Common myeloid progenitor, CD34-positive (primary cell): ENCODE results near the gene PALLD.
A peak's percentile ranks its signal among the peaks of the same experiment; 100 is the strongest.

Experiments
- CTCF ChIA-PET: fragments of 350-600 bp; sonication (Branson Sonifier 250); formaldehyde crosslinking; loops from one replicate; lab custom pipeline; 2021; ENCODE audit warnings: antibody characterized with exemption; lab: Charles Lee
- POLR2A ChIA-PET: fragments of 350-600 bp; sonication (Branson Sonifier 250); formaldehyde crosslinking; loops from one replicate; lab custom pipeline; 2021; ENCODE audit warnings: antibody characterized with exemption; lab: Charles Lee
- DNase-seq, 3 donors: peaks; one replicate each; pipeline versions ENCODE4 v3.0.0 to v3.0.0-alpha.2; 2013
- H3K27ac ChIP-seq, 2 experiments: 1 replicate in 1 of 2; 2 replicates in 1 of 2; pipeline ENCODE4 v1.7.0; 2013; ENCODE audit warnings: inconsistent platforms in 2 of 2, low read length in 2 of 2, mild to moderate bottlenecking in 2 of 2, low read depth in 1 of 2, moderate library complexity in 1 of 2; ENCODE audit not compliant: severe bottlenecking in 2 of 2, insufficient read depth in 1 of 2, poor library complexity in 1 of 2
- H3K27me3 ChIP-seq, 5 experiments: replicated peaks in 2 of 5; 1 replicate in 3 of 5; 2 replicates in 2 of 5; pipeline versions ENCODE4 v1.6.1 to v1.7.0; 2013; ENCODE audit warnings: low read length in 4 of 5, mild to moderate bottlenecking in 2 of 5, moderate library complexity in 2 of 5, inconsistent platforms in 1 of 5; ENCODE audit not compliant: insufficient read depth in 5 of 5, control insufficient read depth in 4 of 5
- H3K36me3 ChIP-seq, 4 experiments: 1 replicate in 2 of 4; 2 replicates in 2 of 4; pipeline versions ENCODE4 v1.6.1 to v1.7.0; 2013; ENCODE audit warnings: low read length in 3 of 4, control low read depth in 1 of 4, mild to moderate bottlenecking in 1 of 4; ENCODE audit not compliant: control insufficient read depth in 4 of 4, insufficient read depth in 4 of 4
- H3K4me1 ChIP-seq, 4 experiments: 1 replicate in 3 of 4; 2 replicates in 1 of 4; pipeline versions ENCODE4 v1.6.1 to v1.7.1; 2013; ENCODE audit warnings: low read length in 3 of 4, mild to moderate bottlenecking in 3 of 4, control low read depth in 1 of 4, inconsistent platforms in 1 of 4, moderate library complexity in 1 of 4; ENCODE audit not compliant: control insufficient read depth in 4 of 4, insufficient read depth in 4 of 4; ENCODE audit errors: control extremely low read depth in 1 of 4
- H3K4me3 ChIP-seq, 7 experiments: 1 replicate in 4 of 7; 2 replicates in 3 of 7; pipeline versions ENCODE4 v1.5.1 to v1.7.0; 2013; ENCODE audit warnings: mild to moderate bottlenecking in 7 of 7, low read length in 6 of 7, moderate library complexity in 6 of 7, inconsistent platforms in 2 of 7, low read depth in 2 of 7, control low read depth in 1 of 7; ENCODE audit not compliant: insufficient read depth in 4 of 7, control insufficient read depth in 1 of 7; ENCODE audit errors: extremely low read depth in 1 of 7
- H3K9me3 ChIP-seq, 5 experiments: 1 replicate in 4 of 5; 2 replicates in 1 of 5; pipeline versions ENCODE4 v1.6.1 to v1.7.1; 2013; ENCODE audit warnings: low read length in 4 of 5, mild to moderate bottlenecking in 2 of 5, inconsistent platforms in 1 of 5, low read depth in 1 of 5, moderate library complexity in 1 of 5; ENCODE audit not compliant: control insufficient read depth in 4 of 5, insufficient read depth in 2 of 5; ENCODE audit errors: control extremely low read depth in 1 of 5
- WGBS: methylation state at CpG from one replicate; pipeline ENCODE4 v1.1.5; 2013; ENCODE audit not compliant: insufficient coverage; 5-methylcytosine and 5-hydroxymethylcytosine counted together

The PALLD gene

DNA sequence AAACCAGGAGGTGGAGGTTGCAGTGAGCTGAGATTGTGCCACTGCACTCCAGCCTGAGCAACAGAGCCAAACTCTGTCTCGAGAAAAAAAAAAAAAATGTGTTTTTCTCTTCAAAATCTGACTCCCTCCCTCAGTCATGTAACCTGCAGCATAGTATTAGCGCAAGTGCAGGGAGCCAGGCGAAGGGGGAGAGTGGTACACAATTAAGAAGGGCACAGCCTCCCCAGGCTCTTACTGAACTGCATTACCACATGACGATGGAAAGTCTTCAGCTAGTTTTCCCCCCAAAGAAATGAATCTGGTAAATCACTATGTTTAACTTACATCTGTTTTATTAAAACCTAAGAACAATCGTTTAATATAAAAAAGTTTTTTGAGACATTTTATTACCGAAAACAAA is 32.4 kb downstream of the PALLD start:
- no peaks in the 10 kb centered on the region for H3K4me1 ChIP-seq
- H3K27ac ChIP-seq: no peak overlapping the region
- no peak overlapping the region for H3K4me3 ChIP-seq
- no peaks in the 10 kb centered on the region for H3K27me3 ChIP-seq
- ChIA-PET POLR2A (no interaction called here), CTCF (interaction anchor here (0.8 to 1.4 kb wide), 2 partner anchors 10 to 14 kb away, joined by 3 to 4 read pairs; no protein-coding TSS in a partner anchor)
- H3K9me3 ChIP-seq: no peaks in the 10 kb centered on the region
- no peaks in the 10 kb centered on the region for H3K36me3 ChIP-seq
- no peak for DNase-seq
- WGBS: 100% methylated on average over 1 of the region's 6 CpGs

DNA sequence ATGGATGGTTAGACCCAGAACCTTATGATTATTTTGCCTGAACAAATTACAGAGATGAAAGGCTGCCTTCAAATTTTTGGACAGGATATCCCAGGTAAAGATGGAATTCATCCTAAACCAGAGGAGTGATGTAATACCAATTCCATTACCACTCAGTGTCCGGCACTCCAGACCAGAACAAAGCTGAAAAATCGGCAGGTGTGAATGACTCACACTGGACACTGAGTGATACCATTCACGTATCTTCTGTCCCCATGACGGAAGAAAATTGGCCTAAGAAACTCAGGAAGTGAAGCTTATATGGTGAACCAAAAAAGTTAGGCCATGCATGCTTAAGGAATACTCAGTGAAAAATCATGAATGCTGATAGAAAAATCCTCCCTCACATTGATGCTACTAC is 34.5 kb downstream of the PALLD start:
- H3K27me3 ChIP-seq: no peaks in the 10 kb centered on the region
- ChIA-PET POLR2A (no interaction called here), CTCF (no interaction called here)
- no peak overlapping the region for H3K27ac ChIP-seq
- H3K4me1 ChIP-seq: no peaks in the 10 kb centered on the region
- no peak overlapping the region for H3K4me3 ChIP-seq
- no peaks in the 10 kb centered on the region for H3K9me3 ChIP-seq
- no peaks in the 10 kb centered on the region for H3K36me3 ChIP-seq
- no peak for DNase-seq
- WGBS: 92% methylated on average over 4 of the region's 4 CpGs

GRCh38 chr4:168534535-168534934 is 37.7 kb downstream of the PALLD start:
- no peaks in the 10 kb centered on the region for H3K27me3 ChIP-seq
- H3K9me3 ChIP-seq: no peaks in the 10 kb centered on the region
- WGBS: no CpG with 5 or more reads among the region's 1 CpG
- no peaks in the 10 kb centered on the region for H3K4me1 ChIP-seq
- ChIA-PET POLR2A (no interaction called here), CTCF (no interaction called here)
- no peaks in the 10 kb centered on the region for H3K36me3 ChIP-seq
- peak in 1 of 3 donors; percentile 22 for DNase-seq
- no peak overlapping the region for H3K4me3 ChIP-seq
- no peak overlapping the region for H3K27ac ChIP-seq

DNA sequence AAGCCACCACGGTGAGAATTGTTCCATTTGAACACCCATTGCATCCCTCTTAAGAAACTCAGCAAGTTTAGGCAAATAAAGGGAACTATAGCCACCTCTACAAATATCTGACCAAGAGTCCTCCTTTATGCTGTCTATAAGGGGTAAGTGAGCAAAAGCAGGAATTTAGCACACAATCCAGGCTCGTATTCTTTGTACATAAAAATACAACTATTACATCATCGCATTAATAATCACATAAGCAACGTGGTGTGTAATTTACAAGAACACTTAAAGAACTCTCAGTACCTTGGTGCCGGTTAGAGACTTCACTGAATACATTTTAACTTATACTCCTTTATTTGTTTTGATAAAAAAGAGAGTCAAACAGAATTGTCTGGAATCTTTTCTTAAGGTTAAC is 38.8 kb downstream of the PALLD start:
- H3K9me3 ChIP-seq: no peaks in the 10 kb centered on the region
- POLR2A ChIA-PET: no interaction called here
- no peak for DNase-seq
- WGBS: no CpG with 5 or more reads among the region's 5 CpGs
- H3K27ac ChIP-seq: no peak overlapping the region
- CTCF ChIA-PET: no interaction called here
- no peaks in the 10 kb centered on the region for H3K4me1 ChIP-seq
- H3K36me3 ChIP-seq: no peaks in the 10 kb centered on the region
- no peak overlapping the region for H3K4me3 ChIP-seq
- H3K27me3 ChIP-seq: no peaks in the 10 kb centered on the region

DNA sequence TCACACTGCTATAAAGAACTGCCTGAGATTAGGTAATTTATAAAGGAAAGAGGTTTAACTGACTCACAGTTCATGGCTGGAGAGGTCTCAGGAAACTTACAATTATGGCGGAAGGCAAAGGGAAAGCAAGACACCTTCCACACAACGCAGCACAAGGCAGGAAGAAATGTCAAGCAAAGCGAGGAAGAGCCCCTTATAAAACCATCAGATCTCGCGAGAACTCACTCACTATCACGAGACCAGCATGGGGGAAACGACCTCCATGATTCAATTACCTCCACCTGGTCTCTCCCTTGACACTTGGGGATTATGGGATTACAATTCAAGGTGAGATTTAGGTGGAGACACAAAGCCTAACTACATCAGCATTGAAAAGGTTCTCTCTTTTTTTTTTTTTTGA is 39.6 kb downstream of the PALLD start:
- H3K36me3 ChIP-seq: no peaks in the 10 kb centered on the region
- no peak overlapping the region for H3K27ac ChIP-seq
- WGBS: 100% methylated on average over 4 of the region's 7 CpGs
- H3K27me3 ChIP-seq: no peaks in the 10 kb centered on the region
- POLR2A ChIA-PET: no interaction called here
- no peaks in the 10 kb centered on the region for H3K9me3 ChIP-seq
- H3K4me3 ChIP-seq: no peak overlapping the region
- H3K4me1 ChIP-seq: no peaks in the 10 kb centered on the region
- CTCF ChIA-PET: no interaction called here
- DNase-seq: no peak

DNA sequence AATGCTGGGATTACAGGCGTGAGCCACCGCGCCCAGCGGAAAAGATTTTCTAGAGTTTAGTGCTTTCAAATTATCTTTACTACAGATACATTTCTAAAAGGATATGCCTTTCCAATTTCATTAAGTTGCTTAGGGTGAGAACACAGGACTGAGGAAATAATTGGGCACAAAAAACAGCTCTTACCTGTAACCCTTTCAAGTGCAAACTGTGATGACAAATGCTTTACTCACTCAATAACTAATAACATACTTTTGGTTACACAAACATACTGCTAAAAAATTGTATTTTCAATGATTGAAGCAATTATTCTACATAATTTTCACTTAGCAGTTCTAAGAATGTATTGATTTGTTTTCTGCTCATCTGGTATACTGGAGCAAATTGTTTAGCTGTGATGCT is 40.2 kb downstream of the PALLD start:
- no peak for DNase-seq
- no peak overlapping the region for H3K27ac ChIP-seq
- no peaks in the 10 kb centered on the region for H3K36me3 ChIP-seq
- WGBS: no CpG with 5 or more reads among the region's 4 CpGs
- H3K27me3 ChIP-seq: no peaks in the 10 kb centered on the region
- H3K4me1 ChIP-seq: no peaks in the 10 kb centered on the region
- H3K4me3 ChIP-seq: no peak overlapping the region
- ChIA-PET CTCF (no interaction called here), POLR2A (interaction anchor here (0.6 kb wide), 1 partner anchor 8 kb away, joined by 3 read pairs; no protein-coding TSS in a partner anchor)
- H3K9me3 ChIP-seq: no peaks in the 10 kb centered on the region

- no peaks in the 10 kb centered on the region for H3K36me3 ChIP-seq
- CTCF ChIA-PET: no interaction called here
- POLR2A ChIA-PET: interaction anchor here (0.6 kb wide), 1 partner anchor 8 kb away, joined by 3 read pairs; no protein-coding TSS in a partner anchor
- no peaks in the 10 kb centered on the region for H3K27me3 ChIP-seq
- H3K27ac ChIP-seq: no peak overlapping the region
- no peaks in the 10 kb centered on the region for H3K9me3 ChIP-seq
- WGBS: 85% methylated on average over 2 of the region's 3 CpGs
- no peak for DNase-seq
- no peaks in the 10 kb centered on the region for H3K4me1 ChIP-seq
- no peak overlapping the region for H3K4me3 ChIP-seq
Measured at GRCh38 chr4:168537571-168537970, 40.7 kb downstream of the PALLD start.
